K562 (cell line): ENCODE results near the gene BCL10. TPM values are rescaled to one million over a fixed set of nuclear protein-coding genes. Genes with fewer than 3 reads are reported as not detected.

ENCODE experiments used
- EP300 ChIP-seq: IDR thresholded peaks from 2 replicates; pipeline ENCODE4 v1.6.1; 2012; ENCODE audit warnings: low read length, improper control_type of control experiment
- FOXJ2 ChIP-seq: fragments of 200-800 bp; sonication (Bioruptor generic); IDR thresholded peaks from 2 replicates; pipeline ENCODE4 v1.6.1; 2016; ENCODE audit warnings: missing genetic modification characterization, missing compliant biosample characterization
- MLX ChIP-seq, 2 experiments: fragments of 450-650 bp in 1 of 2; sonication (generic) in 1 of 2; formaldehyde crosslinking; conservative IDR thresholded peaks; 2 replicates each; pipeline versions ENCODE4 v1.4.0 to v1.8.1; 2020 to 2022; ENCODE audit warnings: mild to moderate bottlenecking in 1 of 2, missing genetic modification reagents in 1 of 2
- RBM15 ChIP-seq: fragments of 200-400 bp; formaldehyde crosslinking; IDR thresholded peaks from 2 replicates; pipeline ENCODE4 v1.6.1; 2018; ENCODE audit warnings: mild to moderate bottlenecking, low read length, moderate library complexity; ENCODE audit not compliant: insufficient read depth
- REST ChIP-seq, 2 experiments: fragments of 450-650 bp; formaldehyde crosslinking in 1 of 2; IDR thresholded peaks; 2 replicates each; pipeline versions ENCODE4 v1.4.0 to v1.6.1; 2014 to 2020; ENCODE audit warnings: mild to moderate bottlenecking in 2 of 2, borderline replicate concordance in 1 of 2, low read depth in 1 of 2
- SAFB2 ChIP-seq: fragments of 200-400 bp; formaldehyde crosslinking; IDR thresholded peaks from 2 replicates; pipeline ENCODE4 v1.6.1; 2018; ENCODE audit warnings: borderline replicate concordance, low read length, low read depth, moderate library complexity; ENCODE audit not compliant: severe bottlenecking
- SUPT5H ChIP-seq: fragments of 450-650 bp; IDR thresholded peaks from 2 replicates; pipeline ENCODE4 v1.6.1; 2016
- TCF3 ChIP-seq: sonication (generic); formaldehyde crosslinking; IDR thresholded peaks from 2 replicates; pipeline ENCODE4 v1.4.0; 2020; ENCODE audit warnings: mild to moderate bottlenecking, missing genetic modification reagents
- ZNF143 ChIP-seq: sonication (generic); formaldehyde crosslinking; IDR thresholded peaks from 2 replicates; pipeline ENCODE4 v1.9.0; 2022; ENCODE audit warnings: mild to moderate bottlenecking, missing genetic modification reagents
- ZNF277 ChIP-seq: fragments of 250-450 bp; sonication (Bioruptor Pico); IDR thresholded peaks from 2 replicates; pipeline ENCODE4 v1.8.0; 2022; ENCODE audit warnings: inconsistent platforms, mild to moderate bottlenecking, moderate library complexity, borderline replicate concordance
- ZNF280B ChIP-seq: fragments of 250-450 bp; sonication (Bioruptor Pico); IDR thresholded peaks from 2 replicates; pipeline ENCODE4 v1.5.1; 2021; ENCODE audit warnings: mild to moderate bottlenecking
- ZNF512 ChIP-seq: IDR thresholded peaks from 2 replicates; pipeline ENCODE4 v1.6.1; 2016; ENCODE audit warnings: missing genetic modification characterization, missing compliant biosample characterization
- ZNF589 ChIP-seq: fragments of 200-800 bp; sonication (Bioruptor generic); IDR thresholded peaks from 2 replicates; pipeline ENCODE4 v1.6.1; 2016; ENCODE audit warnings: low read depth, missing genetic modification characterization, missing compliant biosample characterization
- ZNF778 ChIP-seq: fragments of 450-650 bp; formaldehyde crosslinking; IDR thresholded peaks from 2 replicates; pipeline ENCODE4 v1.4.0; 2020; ENCODE audit warnings: mild to moderate bottlenecking, moderate library complexity
- polyA plus RNA-seq, 8 experiments: library from polyadenylated mRNA; depleted of rRNA in 4 of 8; stranded (reverse) in 5 of 8; unstranded in 3 of 8; fragments of >200 nt; fragmentation: Nextera tagmentation in 2 of 8; fragmentation: Illumina TruSeq in 1 of 8; extraction: Ambion mirVana in 2 of 8; extraction: Trizol in 1 of 8; gene quantifications; 2 replicates each; pipeline versions ENCODE4 v1.2.1 to v1.2.3, GENCODE V29; 2011 to 2014; ENCODE audit warnings: inconsistent platforms in 1 of 8, missing spikeins in 1 of 8
- total RNA-seq, 7 experiments: library from RNA; depleted of rRNA in 6 of 7; stranded (reverse); fragments of >200 nt in 6 of 7; fragmentation: Illumina TruSeq in 2 of 7; extraction: Trizol in 2 of 7; gene quantifications; 2 replicates each; pipeline versions ENCODE4 v1.2.1 to v1.2.3, GENCODE V29; 2011 to 2021; ENCODE audit warnings: low replicate concordance in 1 of 7

BCL10 gene
- total and polyA plus RNA-seq, 9 of the 15 experiments (the other 6 are each of a cell fraction or from before 2014, with no cell fraction given): 8.0 to 19.4 (median 12.3) TPM

- no peak for TF ChIP-seq ZNF280B (CRISPR knock-in tag)
- TF ChIP-seq ZNF589 (CRISPR knock-in tag): no peak
- TF ChIP-seq REST (IDR thresholded peaks at IDR 0.05; ENCODE audit: borderline replicate concordance): no peak
- no peak for TF ChIP-seq REST (CRISPR knock-in tag; IDR thresholded peaks at IDR 0.05; ENCODE audit: low read depth)
- 0 out of 2 replicates have a peak, but pooled peaks have one; percentile 37 for TF ChIP-seq SUPT5H
- TF ChIP-seq FOXJ2 (tag): no peak
- 0 out of 2 replicates have a peak, but pooled peaks have one; percentile 22 for TF ChIP-seq TCF3 (CRISPR knock-in tag)
- no peak for TF ChIP-seq SAFB2
- TF ChIP-seq ZNF277 (CRISPR knock-in tag): no peak
- TF ChIP-seq ZNF143 (CRISPR knock-in tag): no peak
- TF ChIP-seq ZNF778 (CRISPR knock-in tag): no peak
- TF ChIP-seq MLX (CRISPR knock-in tag; conservative IDR thresholded peaks at IDR 0.05): no peak
- TF ChIP-seq EP300: peak; percentile 75
- TF ChIP-seq ZNF512 (tag): no peak
- no peak for TF ChIP-seq RBM15
These were observed 2.5 kb upstream of the BCL10 start (continued) for GRCh38 chr1:85278853-85279314.
